GM21526 (cell line): Measurements from ENCODE around the gene GSK3B.
"Not testable (repeated sequence)": the region's sequence is repeated elsewhere in the genome, so short reads cannot be mapped to it uniquely, and the experiment has no call there.

Source experiments
- ATAC-seq: cut with Tn5 transposase; IDR thresholded peaks from one replicate; pipeline ENCODE4 v1.9.1; 2021; ENCODE audit warnings: moderate library complexity; ENCODE audit not compliant: unreplicated experiment, low FRiP score

The GSK3B gene

GRCh38 chr3:119893769-119894168 is 200.5 kb downstream of the GSK3B start:
- ATAC-seq, result no peak

GRCh38 chr3:119891944-119892721 is 202.1 kb downstream of the GSK3B start:
- ATAC-seq, result peak; percentile 55

- not testable (repeated sequence) for ATAC-seq
Measured at GRCh38 chr3:119888681-119889080, 205.6 kb downstream of the GSK3B start.

- ATAC-seq, result no peak
Measured at GRCh38 chr3:119885746-119886530, 208.3 kb downstream of the GSK3B start.

GRCh38 chr3:119884161-119884557 is 210.1 kb downstream of the GSK3B start:
- ATAC-seq, result no peak

GRCh38 chr3:119883461-119884160 is 210.6 kb downstream of the GSK3B start:
- ATAC-seq, result no peak

GRCh38 chr3:119880966-119881365 is 213.3 kb downstream of the GSK3B start:
- ATAC-seq, result no peak

- ATAC-seq, result no peak
Measured at GRCh38 chr3:119873646-119874045, 220.6 kb downstream of the GSK3B start.

- no peak for ATAC-seq
Measured at GRCh38 chr3:119872773-119873172, 221.5 kb downstream of the GSK3B start.

GRCh38 chr3:119871571-119871970 is 222.7 kb downstream of the GSK3B start:
- ATAC-seq, result no peak

- ATAC-seq, result no peak
Measured at GRCh38 chr3:119870512-119870911, 223.7 kb downstream of the GSK3B start.

GRCh38 chr3:119864476-119864875 is 229.8 kb downstream of the GSK3B start:
- ATAC-seq, result no peak

- no peak for ATAC-seq
Measured at GRCh38 chr3:119862616-119863015, 231.6 kb downstream of the GSK3B start.

- ATAC-seq, result no peak
Measured at GRCh38 chr3:119861681-119862080, 232.6 kb downstream of the GSK3B start.

- no peak for ATAC-seq
Measured at GRCh38 chr3:119859728-119860127, 234.5 kb downstream of the GSK3B start.

- ATAC-seq, result no peak
Measured at GRCh38 chr3:119858957-119859356, 235.3 kb downstream of the GSK3B start.

- no peak for ATAC-seq
Measured at GRCh38 chr3:119856695-119857094, 237.6 kb downstream of the GSK3B start.

GRCh38 chr3:119849126-119849525 is 245.1 kb downstream of the GSK3B start:
- ATAC-seq, result no peak

- ATAC-seq, result no peak
Measured at GRCh38 chr3:119841808-119842471, 252.3 kb downstream of the GSK3B start.

GRCh38 chr3:119835556-119835955 is 258.7 kb downstream of the GSK3B start:
- ATAC-seq, result no peak
